HEK293 (cell line): ENCODE results near the gene MXD4.

Source experiments
- HOXA7 ChIP-seq: sonication (generic); formaldehyde crosslinking; IDR thresholded peaks from 2 replicates; pipeline ENCODE4 v1.8.1; 2022; ENCODE audit warnings: missing genetic modification reagents, borderline replicate concordance
- YY1 ChIP-seq: fragments of 450-650 bp; formaldehyde crosslinking; IDR thresholded peaks from 2 replicates; pipeline ENCODE4 v1.5.1; 2018; ENCODE audit warnings: missing biosample characterization, missing genetic modification characterization
- ZEB2 ChIP-seq: fragments of 450-650 bp; formaldehyde crosslinking; IDR thresholded peaks from 2 replicates; pipeline ENCODE4 v1.5.1; 2016; ENCODE audit warnings: missing biosample characterization, missing genetic modification characterization
- ZNF175 ChIP-seq: fragments of 450-650 bp; formaldehyde crosslinking; IDR thresholded peaks from 2 replicates; pipeline ENCODE4 v1.5.1; 2016; ENCODE audit warnings: missing biosample characterization, missing genetic modification characterization
- ZNF24 ChIP-seq: fragments of 450-650 bp; formaldehyde crosslinking; IDR thresholded peaks from 2 replicates; pipeline ENCODE4 v1.5.1; 2016; ENCODE audit warnings: missing biosample characterization, missing genetic modification characterization
- ZNF274 ChIP-seq, 2 experiments: fragments of 200-500 bp in 1 of 2; fragments of 450-650 bp in 1 of 2; sonication (Bioruptor generic) in 1 of 2; formaldehyde crosslinking in 1 of 2; IDR thresholded peaks; 2 replicates each; pipeline versions ENCODE4 v1.5.1 to v1.6.1; 2014 to 2016; ENCODE audit warnings: borderline replicate concordance in 1 of 2, inconsistent platforms in 1 of 2, low read length in 1 of 2, missing biosample characterization in 1 of 2, missing genetic modification characterization in 1 of 2
- ZNF558 ChIP-seq: fragments of 450-650 bp; formaldehyde crosslinking; IDR thresholded peaks from 2 replicates; pipeline ENCODE4 v1.5.1; 2016; ENCODE audit warnings: missing biosample characterization, missing genetic modification characterization
- TF ChIP-seq, protein P1 (sequence below): fragments of 450-650 bp; formaldehyde crosslinking; IDR thresholded peaks from 2 replicates; pipeline ENCODE4 v1.5.1; 2016; ENCODE audit warnings: missing biosample characterization, missing genetic modification characterization
- TF ChIP-seq, protein P2 (sequence below): fragments of 450-650 bp; formaldehyde crosslinking; conservative IDR thresholded peaks from 2 replicates; pipeline ENCODE4 v1.5.1; 2016; ENCODE audit warnings: low read depth, missing biosample characterization, missing genetic modification characterization
- TF ChIP-seq, protein P3 (sequence below): fragments of 450-650 bp; formaldehyde crosslinking; conservative IDR thresholded peaks from 2 replicates; pipeline ENCODE4 v1.5.1; 2016; ENCODE audit warnings: low read depth, missing biosample characterization, missing genetic modification characterization

DNA sequence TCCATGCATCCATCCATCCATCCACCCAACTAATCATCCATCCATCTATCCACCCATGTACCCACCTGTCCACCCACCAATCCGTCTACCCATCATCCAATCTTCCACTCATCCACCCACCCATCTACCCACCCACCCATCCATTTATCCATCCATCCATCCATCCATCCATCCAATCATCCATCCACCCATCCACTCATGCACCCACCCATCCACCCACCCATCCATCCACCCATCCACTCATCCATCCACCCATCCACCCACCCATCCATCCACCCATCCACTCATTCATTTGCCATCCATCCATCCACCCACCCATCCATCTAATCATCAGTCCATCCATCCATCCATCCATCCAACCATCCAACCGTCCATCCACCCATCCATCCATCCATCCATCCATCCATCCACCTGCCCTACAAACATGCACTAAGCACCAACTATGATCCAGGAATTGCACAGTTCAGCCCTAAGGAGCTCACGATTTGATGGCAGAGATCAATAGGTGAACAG is 21.3 kb upstream of the MXD4 start:
- TF ChIP-seq HOXA7 (CRISPR knock-in tag) (no peak), YY1 (tag by site-specific recombination) (no peak), ZNF558 (tag by site-specific recombination) (no peak), ZNF24 (tag by site-specific recombination) (no peak), ZNF175 (tag by site-specific recombination) (no peak), ZEB2 (tag by site-specific recombination) (no peak), ZNF274 (IDR thresholded peaks at IDR 0.05; ENCODE audit: low read length) (no peak), ZNF274 (tag by site-specific recombination; IDR thresholded peaks at IDR 0.05; ENCODE audit: borderline replicate concordance) (no peak)
- TF ChIP-seq, protein P1, sequence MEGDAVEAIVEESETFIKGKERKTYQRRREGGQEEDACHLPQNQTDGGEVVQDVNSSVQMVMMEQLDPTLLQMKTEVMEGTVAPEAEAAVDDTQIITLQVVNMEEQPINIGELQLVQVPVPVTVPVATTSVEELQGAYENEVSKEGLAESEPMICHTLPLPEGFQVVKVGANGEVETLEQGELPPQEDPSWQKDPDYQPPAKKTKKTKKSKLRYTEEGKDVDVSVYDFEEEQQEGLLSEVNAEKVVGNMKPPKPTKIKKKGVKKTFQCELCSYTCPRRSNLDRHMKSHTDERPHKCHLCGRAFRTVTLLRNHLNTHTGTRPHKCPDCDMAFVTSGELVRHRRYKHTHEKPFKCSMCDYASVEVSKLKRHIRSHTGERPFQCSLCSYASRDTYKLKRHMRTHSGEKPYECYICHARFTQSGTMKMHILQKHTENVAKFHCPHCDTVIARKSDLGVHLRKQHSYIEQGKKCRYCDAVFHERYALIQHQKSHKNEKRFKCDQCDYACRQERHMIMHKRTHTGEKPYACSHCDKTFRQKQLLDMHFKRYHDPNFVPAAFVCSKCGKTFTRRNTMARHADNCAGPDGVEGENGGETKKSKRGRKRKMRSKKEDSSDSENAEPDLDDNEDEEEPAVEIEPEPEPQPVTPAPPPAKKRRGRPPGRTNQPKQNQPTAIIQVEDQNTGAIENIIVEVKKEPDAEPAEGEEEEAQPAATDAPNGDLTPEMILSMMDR (tag by site-specific recombination) = no peak
- TF ChIP-seq, protein P2, sequence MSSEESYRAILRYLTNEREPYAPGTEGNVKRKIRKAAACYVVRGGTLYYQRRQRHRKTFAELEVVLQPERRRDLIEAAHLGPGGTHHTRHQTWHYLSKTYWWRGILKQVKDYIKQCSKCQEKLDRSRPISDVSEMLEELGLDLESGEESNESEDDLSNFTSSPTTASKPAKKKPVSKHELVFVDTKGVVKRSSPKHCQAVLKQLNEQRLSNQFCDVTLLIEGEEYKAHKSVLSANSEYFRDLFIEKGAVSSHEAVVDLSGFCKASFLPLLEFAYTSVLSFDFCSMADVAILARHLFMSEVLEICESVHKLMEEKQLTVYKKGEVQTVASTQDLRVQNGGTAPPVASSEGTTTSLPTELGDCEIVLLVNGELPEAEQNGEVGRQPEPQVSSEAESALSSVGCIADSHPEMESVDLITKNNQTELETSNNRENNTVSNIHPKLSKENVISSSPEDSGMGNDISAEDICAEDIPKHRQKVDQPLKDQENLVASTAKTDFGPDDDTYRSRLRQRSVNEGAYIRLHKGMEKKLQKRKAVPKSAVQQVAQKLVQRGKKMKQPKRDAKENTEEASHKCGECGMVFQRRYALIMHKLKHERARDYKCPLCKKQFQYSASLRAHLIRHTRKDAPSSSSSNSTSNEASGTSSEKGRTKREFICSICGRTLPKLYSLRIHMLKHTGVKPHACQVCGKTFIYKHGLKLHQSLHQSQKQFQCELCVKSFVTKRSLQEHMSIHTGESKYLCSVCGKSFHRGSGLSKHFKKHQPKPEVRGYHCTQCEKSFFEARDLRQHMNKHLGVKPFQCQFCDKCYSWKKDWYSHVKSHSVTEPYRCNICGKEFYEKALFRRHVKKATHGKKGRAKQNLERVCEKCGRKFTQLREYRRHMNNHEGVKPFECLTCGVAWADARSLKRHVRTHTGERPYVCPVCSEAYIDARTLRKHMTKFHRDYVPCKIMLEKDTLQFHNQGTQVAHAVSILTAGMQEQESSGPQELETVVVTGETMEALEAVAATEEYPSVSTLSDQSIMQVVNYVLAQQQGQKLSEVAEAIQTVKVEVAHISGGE (tag by site-specific recombination) = no peak
- TF ChIP-seq, protein P3, sequence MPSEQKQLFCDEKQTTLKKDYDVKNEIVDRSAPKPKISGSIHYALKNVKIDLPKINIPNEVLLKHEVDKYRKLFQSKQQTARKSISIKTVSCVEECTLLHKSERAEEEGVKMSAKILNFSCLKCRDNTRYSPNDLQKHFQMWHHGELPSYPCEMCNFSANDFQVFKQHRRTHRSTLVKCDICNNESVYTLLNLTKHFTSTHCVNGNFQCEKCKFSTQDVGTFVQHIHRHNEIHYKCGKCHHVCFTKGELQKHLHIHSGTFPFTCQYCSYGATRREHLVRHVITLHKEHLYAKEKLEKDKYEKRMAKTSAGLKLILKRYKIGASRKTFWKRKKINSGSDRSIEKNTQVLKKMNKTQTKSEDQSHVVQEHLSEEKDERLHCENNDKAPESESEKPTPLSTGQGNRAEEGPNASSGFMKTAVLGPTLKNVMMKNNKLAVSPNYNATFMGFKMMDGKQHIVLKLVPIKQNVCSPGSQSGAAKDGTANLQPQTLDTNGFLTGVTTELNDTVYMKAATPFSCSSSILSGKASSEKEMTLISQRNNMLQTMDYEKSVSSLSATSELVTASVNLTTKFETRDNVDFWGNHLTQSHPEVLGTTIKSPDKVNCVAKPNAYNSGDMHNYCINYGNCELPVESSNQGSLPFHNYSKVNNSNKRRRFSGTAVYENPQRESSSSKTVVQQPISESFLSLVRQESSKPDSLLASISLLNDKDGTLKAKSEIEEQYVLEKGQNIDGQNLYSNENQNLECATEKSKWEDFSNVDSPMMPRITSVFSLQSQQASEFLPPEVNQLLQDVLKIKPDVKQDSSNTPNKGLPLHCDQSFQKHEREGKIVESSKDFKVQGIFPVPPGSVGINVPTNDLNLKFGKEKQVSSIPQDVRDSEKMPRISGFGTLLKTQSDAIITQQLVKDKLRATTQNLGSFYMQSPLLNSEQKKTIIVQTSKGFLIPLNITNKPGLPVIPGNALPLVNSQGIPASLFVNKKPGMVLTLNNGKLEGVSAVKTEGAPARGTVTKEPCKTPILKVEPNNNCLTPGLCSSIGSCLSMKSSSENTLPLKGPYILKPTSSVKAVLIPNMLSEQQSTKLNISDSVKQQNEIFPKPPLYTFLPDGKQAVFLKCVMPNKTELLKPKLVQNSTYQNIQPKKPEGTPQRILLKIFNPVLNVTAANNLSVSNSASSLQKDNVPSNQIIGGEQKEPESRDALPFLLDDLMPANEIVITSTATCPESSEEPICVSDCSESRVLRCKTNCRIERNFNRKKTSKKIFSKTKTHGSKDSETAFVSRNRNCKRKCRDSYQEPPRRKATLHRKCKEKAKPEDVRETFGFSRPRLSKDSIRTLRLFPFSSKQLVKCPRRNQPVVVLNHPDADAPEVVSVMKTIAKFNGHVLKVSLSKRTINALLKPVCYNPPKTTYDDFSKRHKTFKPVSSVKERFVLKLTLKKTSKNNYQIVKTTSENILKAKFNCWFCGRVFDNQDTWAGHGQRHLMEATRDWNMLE (tag by site-specific recombination) = no peak
